ENCODE measurements around the gene CCDC92. TPM values are rescaled to one million over a fixed set of nuclear protein-coding genes. Genes with fewer than 3 reads are reported as not detected.

CCDC92 gene
- polyA plus RNA-seq, 3 donors: 4.4 to 11.6 (median 5.5) TPM

- intact Hi-C loops (cut with micrococcal nuclease): no loop called here
- peaks cover 12 to 29% of the 10 kb centered on the region in 2 donors for H3K36me3 ChIP-seq (replicated peaks in 1 of 2; ENCODE audit: control insufficient read depth in 1 of 2, insufficient read depth in 2 of 2, low read length in 2 of 2)
- WGBS (ENCODE audit: insufficient coverage): 100% methylated on average over 1 of the region's 3 CpGs
These were observed 38.1 kb upstream of the CCDC92 start for GRCh38 chr12:124010687-124011086.

DNA sequence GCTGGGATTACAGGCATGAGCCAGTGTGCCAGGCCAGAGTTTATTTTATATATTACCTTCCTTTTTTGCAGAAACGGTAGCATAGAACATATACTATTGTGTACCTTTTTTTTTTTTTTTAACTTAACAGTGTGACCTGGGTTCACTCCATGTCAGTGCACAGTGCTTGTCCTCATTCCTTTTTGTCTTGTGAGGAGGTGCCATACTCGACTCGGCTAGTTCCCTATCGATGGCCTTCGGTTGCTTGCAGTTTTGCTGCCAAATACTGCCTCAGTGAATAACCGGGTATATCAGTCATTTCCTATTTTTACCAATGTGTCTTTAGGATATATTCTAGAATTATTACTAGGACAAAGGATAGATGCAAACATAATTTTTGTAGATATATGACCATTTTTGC, 37.1 kb upstream of the CCDC92 start:
- Mint-ChIP-seq H3K27me3 (ENCODE audit: low read depth in 3 of 3) (no peaks in the 10 kb centered on the region), H3K9me3 (no peaks in the 10 kb centered on the region), H3K36me3 (peaks cover 23 to 30% of the 10 kb centered on the region in 2 donors), H3K4me1 (peaks cover 25% of the 10 kb centered on the region), H3K27ac (no peak overlapping the region), H3K4me3 (no peak overlapping the region)
- no peak overlapping the region for H3K4me2 ChIP-seq (replicated peaks; ENCODE audit: extremely low read depth, low read length, poor library complexity, severe bottlenecking)
- H3K36me3 ChIP-seq (replicated peaks in 1 of 2; ENCODE audit: control insufficient read depth in 1 of 2, insufficient read depth in 2 of 2, low read length in 2 of 2): peaks cover 12 to 32% of the 10 kb centered on the region in 2 donors
- no peaks in the 10 kb centered on the region for H4K20me1 ChIP-seq (ENCODE audit: insufficient read depth, low read length)
- H2AFZ ChIP-seq (ENCODE audit: insufficient read depth, low read depth, low read length, poor library complexity, severe bottlenecking): no peak overlapping the region
- no peak overlapping the region for H3K9ac ChIP-seq (ENCODE audit: insufficient read depth, low read length, poor library complexity, severe bottlenecking)
- TF ChIP-seq, protein P1, sequence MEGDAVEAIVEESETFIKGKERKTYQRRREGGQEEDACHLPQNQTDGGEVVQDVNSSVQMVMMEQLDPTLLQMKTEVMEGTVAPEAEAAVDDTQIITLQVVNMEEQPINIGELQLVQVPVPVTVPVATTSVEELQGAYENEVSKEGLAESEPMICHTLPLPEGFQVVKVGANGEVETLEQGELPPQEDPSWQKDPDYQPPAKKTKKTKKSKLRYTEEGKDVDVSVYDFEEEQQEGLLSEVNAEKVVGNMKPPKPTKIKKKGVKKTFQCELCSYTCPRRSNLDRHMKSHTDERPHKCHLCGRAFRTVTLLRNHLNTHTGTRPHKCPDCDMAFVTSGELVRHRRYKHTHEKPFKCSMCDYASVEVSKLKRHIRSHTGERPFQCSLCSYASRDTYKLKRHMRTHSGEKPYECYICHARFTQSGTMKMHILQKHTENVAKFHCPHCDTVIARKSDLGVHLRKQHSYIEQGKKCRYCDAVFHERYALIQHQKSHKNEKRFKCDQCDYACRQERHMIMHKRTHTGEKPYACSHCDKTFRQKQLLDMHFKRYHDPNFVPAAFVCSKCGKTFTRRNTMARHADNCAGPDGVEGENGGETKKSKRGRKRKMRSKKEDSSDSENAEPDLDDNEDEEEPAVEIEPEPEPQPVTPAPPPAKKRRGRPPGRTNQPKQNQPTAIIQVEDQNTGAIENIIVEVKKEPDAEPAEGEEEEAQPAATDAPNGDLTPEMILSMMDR (IDR thresholded peaks at IDR 0.05): no peak
- WGBS (ENCODE audit: insufficient coverage): no CpG with 5 or more reads among the region's 6 CpGs
- no peaks in the 10 kb centered on the region for H3K27me3 ChIP-seq (ENCODE audit: control insufficient read depth in 2 of 2, insufficient read depth in 2 of 2, low read length in 2 of 2)
- H3K79me2 ChIP-seq (ENCODE audit: insufficient read depth, low read length): no peaks in the 10 kb centered on the region
- H3K9me3 ChIP-seq (replicated peaks in 1 of 2; ENCODE audit: control insufficient read depth in 1 of 2, insufficient read depth in 1 of 2, low read length in 2 of 2): no peaks in the 10 kb centered on the region
- peaks cover 21 to 28% of the 10 kb centered on the region in 2 donors for H3K4me1 ChIP-seq (ENCODE audit: control insufficient read depth in 1 of 2, insufficient read depth in 2 of 2, low read length in 2 of 2)
- intact Hi-C loops (cut with micrococcal nuclease): no loop called here
- DNase-seq: no peak
- H3K27ac ChIP-seq (ENCODE audit: low read depth in 1 of 2, low read length in 2 of 2): no peak overlapping the region
- no peak overlapping the region for H3K4me3 ChIP-seq (replicated peaks in 1 of 3; ENCODE audit: low read depth in 2 of 3, low read length in 3 of 3)

More at GRCh38 chr12:124010687-124011086, 38.1 kb upstream of the CCDC92 start:
- Mint-ChIP-seq H3K36me3 (peaks cover 24 to 28% of the 10 kb centered on the region in 2 donors), H3K4me3 (no peak overlapping the region), H3K27ac (peak overlapping the region in 1 of 7 donors; percentile 44), H3K9me3 (no peaks in the 10 kb centered on the region), H3K27me3 (ENCODE audit: low read depth in 3 of 3) (no peaks in the 10 kb centered on the region), H3K4me1 (peaks cover 25% of the 10 kb centered on the region)
- peaks cover 21 to 27% of the 10 kb centered on the region in 2 donors for H3K4me1 ChIP-seq (ENCODE audit: control insufficient read depth in 1 of 2, insufficient read depth in 2 of 2, low read length in 2 of 2)
- H3K27me3 ChIP-seq (ENCODE audit: control insufficient read depth in 2 of 2, insufficient read depth in 2 of 2, low read length in 2 of 2): no peaks in the 10 kb centered on the region
- no peak overlapping the region for H3K4me3 ChIP-seq (replicated peaks in 1 of 3; ENCODE audit: low read depth in 2 of 3, low read length in 3 of 3)
- no peaks in the 10 kb centered on the region for H4K20me1 ChIP-seq (ENCODE audit: insufficient read depth, low read length)
- TF ChIP-seq, protein P1 (IDR thresholded peaks at IDR 0.05): no peak
- no peak overlapping the region for H2AFZ ChIP-seq (ENCODE audit: insufficient read depth, low read depth, low read length, poor library complexity, severe bottlenecking)
- H3K9me3 ChIP-seq (replicated peaks in 1 of 2; ENCODE audit: control insufficient read depth in 1 of 2, insufficient read depth in 1 of 2, low read length in 2 of 2): no peaks in the 10 kb centered on the region
- no peaks in the 10 kb centered on the region for H3K79me2 ChIP-seq (ENCODE audit: insufficient read depth, low read length)
- DNase-seq: no peak
- H3K4me2 ChIP-seq (replicated peaks; ENCODE audit: extremely low read depth, low read length, poor library complexity, severe bottlenecking): no peak overlapping the region
- no peak overlapping the region for H3K9ac ChIP-seq (ENCODE audit: insufficient read depth, low read length, poor library complexity, severe bottlenecking)
- no peak overlapping the region for H3K27ac ChIP-seq (ENCODE audit: low read depth in 1 of 2, low read length in 2 of 2)

All from CD14-positive monocyte (primary cell).